ENCODE data around the gene PCLO. TPM values are rescaled to one million over a fixed set of nuclear protein-coding genes. Genes with fewer than 3 reads are reported as not detected.

The PCLO gene
- polyA plus RNA-seq, 3 donors, result not detected

DNA sequence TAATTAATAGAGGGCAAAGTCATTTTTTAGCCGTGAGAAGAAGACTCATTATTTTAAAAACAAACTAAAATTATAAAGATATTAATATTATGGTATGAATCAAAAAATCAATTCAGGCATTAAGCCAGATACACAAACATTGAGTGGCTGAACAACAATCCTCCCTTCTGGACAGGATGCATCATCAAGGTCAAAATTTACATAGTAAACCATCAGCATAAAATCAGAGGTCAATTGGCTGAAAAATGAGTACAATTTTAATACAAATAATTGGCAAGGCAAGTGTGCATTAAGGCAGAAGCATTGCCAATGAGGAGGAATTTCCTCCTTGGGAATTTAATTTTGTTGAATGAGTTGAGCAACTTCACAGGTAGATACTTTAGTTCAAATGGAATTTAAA, 108.2 kb downstream of the PCLO start:
- no peak overlapping the region for H2AFZ ChIP-seq (ENCODE audit: insufficient read depth, low read depth, low read length, poor library complexity, severe bottlenecking)
- no peak overlapping the region for H3K27ac ChIP-seq (ENCODE audit: low read depth in 1 of 2, low read length in 2 of 2)
- no peaks in the 10 kb centered on the region for H3K4me1 ChIP-seq (ENCODE audit: control insufficient read depth in 1 of 2, insufficient read depth in 2 of 2, low read length in 2 of 2)
- no peak overlapping the region for H3K4me2 ChIP-seq (replicated peaks; ENCODE audit: extremely low read depth, low read length, poor library complexity, severe bottlenecking)
- H3K9me3 ChIP-seq (replicated peaks in 1 of 2; ENCODE audit: control insufficient read depth in 1 of 2, insufficient read depth in 1 of 2, low read length in 2 of 2), result peaks cover 0 to 4% of the 10 kb centered on the region in 2 donors
- H3K27me3 ChIP-seq (ENCODE audit: control insufficient read depth in 2 of 2, insufficient read depth in 2 of 2, low read length in 2 of 2), result no peaks in the 10 kb centered on the region
- no peak overlapping the region for H3K4me3 Mint-ChIP-seq
- no peaks in the 10 kb centered on the region for H3K27me3 Mint-ChIP-seq (ENCODE audit: low read depth in 3 of 3)
- no CpG with 5 or more reads among the region's 1 CpG for WGBS (ENCODE audit: insufficient coverage)
- H3K79me2 ChIP-seq (ENCODE audit: insufficient read depth, low read length), result no peaks in the 10 kb centered on the region
- no peak overlapping the region for H3K27ac Mint-ChIP-seq
- intact Hi-C loops (cut with micrococcal nuclease), result no loop called here
- TF ChIP-seq, protein P1, sequence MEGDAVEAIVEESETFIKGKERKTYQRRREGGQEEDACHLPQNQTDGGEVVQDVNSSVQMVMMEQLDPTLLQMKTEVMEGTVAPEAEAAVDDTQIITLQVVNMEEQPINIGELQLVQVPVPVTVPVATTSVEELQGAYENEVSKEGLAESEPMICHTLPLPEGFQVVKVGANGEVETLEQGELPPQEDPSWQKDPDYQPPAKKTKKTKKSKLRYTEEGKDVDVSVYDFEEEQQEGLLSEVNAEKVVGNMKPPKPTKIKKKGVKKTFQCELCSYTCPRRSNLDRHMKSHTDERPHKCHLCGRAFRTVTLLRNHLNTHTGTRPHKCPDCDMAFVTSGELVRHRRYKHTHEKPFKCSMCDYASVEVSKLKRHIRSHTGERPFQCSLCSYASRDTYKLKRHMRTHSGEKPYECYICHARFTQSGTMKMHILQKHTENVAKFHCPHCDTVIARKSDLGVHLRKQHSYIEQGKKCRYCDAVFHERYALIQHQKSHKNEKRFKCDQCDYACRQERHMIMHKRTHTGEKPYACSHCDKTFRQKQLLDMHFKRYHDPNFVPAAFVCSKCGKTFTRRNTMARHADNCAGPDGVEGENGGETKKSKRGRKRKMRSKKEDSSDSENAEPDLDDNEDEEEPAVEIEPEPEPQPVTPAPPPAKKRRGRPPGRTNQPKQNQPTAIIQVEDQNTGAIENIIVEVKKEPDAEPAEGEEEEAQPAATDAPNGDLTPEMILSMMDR (IDR thresholded peaks at IDR 0.05), result no peak
- DNase-seq, result no peak
- H3K4me3 ChIP-seq (replicated peaks in 1 of 3; ENCODE audit: low read depth in 2 of 3, low read length in 3 of 3), result no peak overlapping the region
- H3K36me3 ChIP-seq (replicated peaks in 1 of 2; ENCODE audit: control insufficient read depth in 1 of 2, insufficient read depth in 2 of 2, low read length in 2 of 2), result no peaks in the 10 kb centered on the region
- no peaks in the 10 kb centered on the region for H4K20me1 ChIP-seq (ENCODE audit: insufficient read depth, low read length)
- H3K9me3 Mint-ChIP-seq, result peaks cover 0 to 3% (median 0%) of the 10 kb centered on the region in 7 donors
- no peaks in the 10 kb centered on the region for H3K4me1 Mint-ChIP-seq
- no peak overlapping the region for H3K9ac ChIP-seq (ENCODE audit: insufficient read depth, low read length, poor library complexity, severe bottlenecking)
- no peaks in the 10 kb centered on the region for H3K36me3 Mint-ChIP-seq

DNA sequence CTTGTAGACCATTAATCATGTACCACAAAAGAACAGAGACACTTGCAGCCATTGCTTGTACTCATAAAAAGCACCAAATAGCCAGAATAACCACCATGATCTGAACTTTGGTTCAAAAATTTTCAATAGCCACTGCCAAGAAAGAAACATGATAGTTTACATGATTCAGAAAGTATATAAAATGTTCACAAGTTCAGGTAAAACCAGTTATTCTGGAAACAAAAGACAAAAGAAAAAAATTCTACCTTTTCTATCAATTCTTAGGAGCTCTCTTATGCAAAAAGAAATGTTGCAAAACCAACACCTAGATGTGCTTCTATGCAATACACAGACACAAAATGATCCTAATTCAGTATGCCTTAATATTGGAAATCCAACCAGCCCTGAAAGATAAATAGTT, 108.7 kb downstream of the PCLO start:
- Mint-ChIP-seq H3K4me3 (no peak overlapping the region), H3K27me3 (ENCODE audit: low read depth in 3 of 3) (no peaks in the 10 kb centered on the region), H3K4me1 (no peaks in the 10 kb centered on the region), H3K36me3 (no peaks in the 10 kb centered on the region), H3K9me3 (peaks cover 0 to 3% (median 0%) of the 10 kb centered on the region in 7 donors), H3K27ac (no peak overlapping the region)
- Histone ChIP-seq H3K9ac (ENCODE audit: insufficient read depth, low read length, poor library complexity, severe bottlenecking) (no peak overlapping the region), H4K20me1 (ENCODE audit: insufficient read depth, low read length) (no peaks in the 10 kb centered on the region), H3K36me3 (replicated peaks in 1 of 2; ENCODE audit: control insufficient read depth in 1 of 2, insufficient read depth in 2 of 2, low read length in 2 of 2) (no peaks in the 10 kb centered on the region), H3K27me3 (ENCODE audit: control insufficient read depth in 2 of 2, insufficient read depth in 2 of 2, low read length in 2 of 2) (no peaks in the 10 kb centered on the region), H3K4me2 (replicated peaks; ENCODE audit: extremely low read depth, low read length, poor library complexity, severe bottlenecking) (no peak overlapping the region), H3K27ac (ENCODE audit: low read depth in 1 of 2, low read length in 2 of 2) (no peak overlapping the region), H2AFZ (ENCODE audit: insufficient read depth, low read depth, low read length, poor library complexity, severe bottlenecking) (no peak overlapping the region), H3K4me1 (ENCODE audit: control insufficient read depth in 1 of 2, insufficient read depth in 2 of 2, low read length in 2 of 2) (no peaks in the 10 kb centered on the region), H3K4me3 (replicated peaks in 1 of 3; ENCODE audit: low read depth in 2 of 3, low read length in 3 of 3) (no peak overlapping the region), H3K79me2 (ENCODE audit: insufficient read depth, low read length) (no peaks in the 10 kb centered on the region), H3K9me3 (replicated peaks in 1 of 2; ENCODE audit: control insufficient read depth in 1 of 2, insufficient read depth in 1 of 2, low read length in 2 of 2) (peaks cover 0 to 4% of the 10 kb centered on the region in 2 donors)
- intact Hi-C loops (cut with micrococcal nuclease), result no loop called here
- DNase-seq, result no peak
- TF ChIP-seq, protein P1 (IDR thresholded peaks at IDR 0.05), result no peak
